ENCODE measurements around the gene VWF.
"Not testable (repeated sequence)": the region's sequence is repeated elsewhere in the genome, so short reads cannot be mapped to it uniquely, and the experiment has no call there.

Gene VWF

GRCh38 chr12:6016756-6017155, 107.7 kb downstream of the VWF start:
- TF ChIP-seq FOXA1 (IDR thresholded peaks at IDR 0.05) (no peak), ARNT (IDR thresholded peaks at IDR 0.05) (no peak), FOXM1 (IDR thresholded peaks at IDR 0.05; ENCODE audit: borderline replicate concordance) (no peak), CTBP1 (IDR thresholded peaks at IDR 0.05; ENCODE audit: borderline replicate concordance) (no peak), HDGF (IDR thresholded peaks at IDR 0.05; ENCODE audit: borderline replicate concordance) (no peak), TARDBP (IDR thresholded peaks at IDR 0.05) (no peak), L3MBTL2 (conservative IDR thresholded peaks at IDR 0.05) (no peak), FOXK2 (IDR thresholded peaks at IDR 0.05) (no peak)
- POLR2A ChIA-PET = no interaction called here

GRCh38 chr12:6016004-6016403, 108.5 kb downstream of the VWF start:
- CTCF ChIA-PET, POLR2A ChIA-PET: not testable (repeated sequence)

More at GRCh38 chr12:6016756-6017155, 107.7 kb downstream of the VWF start:
- no peak for DNase-seq (ENCODE audit: extremely low spot score)
- CTCF ChIA-PET = interaction anchor here (1.4 kb wide), 1 partner anchor 21 kb away, joined by 5 read pairs; no protein-coding TSS in a partner anchor

DNA sequence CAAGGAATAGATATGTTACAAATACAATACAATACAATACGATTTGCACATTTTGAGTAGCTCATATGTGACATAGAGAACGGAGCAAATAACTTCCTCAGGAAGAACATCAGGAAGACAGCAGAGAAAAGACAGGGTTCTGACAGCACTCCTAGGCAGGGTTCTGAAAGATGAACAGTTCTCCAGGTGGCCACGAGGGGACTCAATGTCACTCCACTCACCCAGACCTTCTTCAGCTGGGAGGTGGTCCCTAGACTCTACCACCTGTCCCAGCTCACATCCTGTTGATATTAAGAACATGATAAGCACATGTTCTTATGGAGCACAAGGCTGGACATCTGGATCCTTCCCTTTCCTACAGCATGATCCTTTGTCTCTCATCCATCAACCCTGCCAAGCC, 109.2 kb downstream of the VWF start:
- DNase-seq (ENCODE audit: extremely low spot score); CTCF ChIA-PET; POLR2A ChIA-PET: not testable (repeated sequence)

More at GRCh38 chr12:6016004-6016403, 108.5 kb downstream of the VWF start:
- not testable (repeated sequence) for DNase-seq (ENCODE audit: extremely low spot score)

DNA sequence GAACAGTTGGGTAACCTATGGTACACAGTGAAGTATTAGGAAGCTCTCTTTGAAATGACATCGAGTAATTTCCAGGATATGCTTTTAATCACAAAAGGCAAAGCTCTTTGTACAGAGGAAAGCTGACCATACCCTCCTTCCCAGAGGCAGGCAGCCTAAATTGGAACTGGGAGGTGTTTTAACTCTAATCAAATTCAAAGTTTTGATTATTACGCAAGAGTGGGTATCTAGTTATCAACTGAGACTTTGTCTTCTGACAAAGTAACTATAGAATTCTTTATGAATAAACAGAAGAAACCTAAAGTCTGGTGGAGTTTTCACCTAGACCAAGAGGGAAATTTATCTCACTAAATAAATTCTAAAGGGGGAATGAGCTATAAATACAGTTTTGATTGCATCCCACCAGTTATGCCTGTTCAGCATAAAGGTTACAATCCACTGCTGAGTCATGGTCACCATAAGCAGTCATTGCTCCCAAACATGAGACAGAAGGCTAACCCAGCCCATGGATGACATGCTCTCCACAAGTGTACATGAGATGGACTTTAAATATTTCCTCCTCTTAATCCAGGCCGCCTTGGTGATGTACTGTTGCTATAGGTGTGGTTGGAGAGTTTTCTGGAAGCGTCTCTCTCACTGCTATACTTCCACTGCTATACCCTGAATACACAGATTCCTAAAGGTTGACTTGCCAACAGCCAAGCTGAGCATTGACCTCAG, 113.7 kb downstream of the VWF start:
- POLR2A ChIA-PET; DNase-seq (ENCODE audit: extremely low spot score); CTCF ChIA-PET: not testable (repeated sequence)

DNA sequence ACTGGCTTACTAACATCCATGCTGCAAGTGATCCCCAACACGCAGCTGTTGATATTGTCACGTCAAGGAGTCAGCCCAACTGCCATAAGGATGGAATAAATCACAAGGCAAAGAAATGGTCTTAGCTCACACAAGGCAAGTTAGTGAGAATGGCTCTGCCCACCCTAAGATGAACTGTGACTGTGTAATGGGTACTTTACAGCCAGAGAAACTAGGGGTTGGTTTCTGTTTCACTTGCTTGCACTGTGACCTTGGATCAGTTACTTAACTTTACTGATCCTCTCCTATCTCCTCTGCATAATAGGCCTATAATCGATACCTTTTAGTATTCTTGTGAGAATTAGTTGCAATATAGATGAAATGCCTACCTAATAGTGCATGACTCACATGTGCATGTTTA, 127.2 kb downstream of the VWF start:
- ChIA-PET CTCF (interaction anchor here (0.8 to 3.4 kb wide), 3 partner anchors 9 to 287 kb away, joined by 4 to 19 read pairs (median 4); no protein-coding TSS in a partner anchor), POLR2A (no interaction called here)
- no peak for DNase-seq (ENCODE audit: extremely low spot score)
- TF ChIP-seq ARNT (IDR thresholded peaks at IDR 0.05) (no peak), SP1 (IDR thresholded peaks at IDR 0.05) (no peak), BHLHE40 (IDR thresholded peaks at IDR 0.05; ENCODE audit: borderline replicate concordance) (no peak), NFRKB (IDR thresholded peaks at IDR 0.05) (no peak), HDGF (IDR thresholded peaks at IDR 0.05; ENCODE audit: borderline replicate concordance) (no peak), FOXK2 (IDR thresholded peaks at IDR 0.05) (no peak), FOXM1 (IDR thresholded peaks at IDR 0.05; ENCODE audit: borderline replicate concordance) (no peak)

- ChIA-PET CTCF (interaction anchor here (1.0 to 3.4 kb wide), 2 partner anchors 41 to 288 kb away, joined by 4 to 19 read pairs; no protein-coding TSS in a partner anchor), POLR2A (no interaction called here)
- DNase-seq (ENCODE audit: extremely low spot score) = no peak
- no peak for TF ChIP-seq LEF1 (IDR thresholded peaks at IDR 0.05; ENCODE audit: borderline replicate concordance)
- TF ChIP-seq NFRKB (IDR thresholded peaks at IDR 0.05) = no peak
- no peak for TF ChIP-seq FOXM1 (IDR thresholded peaks at IDR 0.05; ENCODE audit: borderline replicate concordance)
- no peak for TF ChIP-seq FOXK2 (IDR thresholded peaks at IDR 0.05)
- TF ChIP-seq CTBP1 (IDR thresholded peaks at IDR 0.05; ENCODE audit: borderline replicate concordance) = no peak
- no peak for TF ChIP-seq TARDBP (IDR thresholded peaks at IDR 0.05)
- no peak for TF ChIP-seq PKNOX1 (IDR thresholded peaks at IDR 0.05)
- no peak for TF ChIP-seq L3MBTL2 (conservative IDR thresholded peaks at IDR 0.05)
- no peak for TF ChIP-seq ELF4 (IDR thresholded peaks at IDR 0.05)
- no peak for TF ChIP-seq SP1 (IDR thresholded peaks at IDR 0.05)
- no peak for TF ChIP-seq HDGF (IDR thresholded peaks at IDR 0.05; ENCODE audit: borderline replicate concordance)
- TF ChIP-seq ARNT (IDR thresholded peaks at IDR 0.05) = no peak
- no peak for TF ChIP-seq SUZ12 (IDR thresholded peaks at IDR 0.05)
- no peak for TF ChIP-seq ZNF384 (IDR thresholded peaks at IDR 0.05)
- TF ChIP-seq BHLHE40 (IDR thresholded peaks at IDR 0.05; ENCODE audit: borderline replicate concordance) = no peak
These were observed 128.0 kb downstream of the VWF start for GRCh38 chr12:5996459-5996858.

GRCh38 chr12:5989621-5990020, 134.8 kb downstream of the VWF start:
- no peak for DNase-seq (ENCODE audit: extremely low spot score)
- no peak for TF ChIP-seq BHLHE40 (IDR thresholded peaks at IDR 0.05; ENCODE audit: borderline replicate concordance)
- no peak for TF ChIP-seq FOXA1 (IDR thresholded peaks at IDR 0.05)
- TF ChIP-seq TARDBP (IDR thresholded peaks at IDR 0.05) = no peak
- no peak for TF ChIP-seq SUZ12 (IDR thresholded peaks at IDR 0.05)
- TF ChIP-seq NFRKB (IDR thresholded peaks at IDR 0.05) = no peak
- TF ChIP-seq ZNF384 (IDR thresholded peaks at IDR 0.05) = no peak
- TF ChIP-seq ELF4 (IDR thresholded peaks at IDR 0.05) = no peak
- no peak for TF ChIP-seq PKNOX1 (IDR thresholded peaks at IDR 0.05)
- no peak for TF ChIP-seq L3MBTL2 (conservative IDR thresholded peaks at IDR 0.05)
- POLR2A ChIA-PET = interaction anchor here (0.5 kb wide), 1 partner anchor 49 kb away, joined by 3 read pairs; no protein-coding TSS in a partner anchor
- CTCF ChIA-PET = interaction anchor here (0.5 to 6.5 kb wide), 6 partner anchors 23 to 296 kb away, joined by 3 to 175 read pairs (median 6); no protein-coding TSS in a partner anchor

Measured in HEK293T (cell line).